ENCODE data around the gene IL3. TPM values are rescaled to one million over a fixed set of nuclear protein-coding genes. Genes with fewer than 3 reads are reported as not detected.

IL3 gene
- total and polyA plus RNA-seq, 9 of the 15 experiments (the other 6 are each of a cell fraction or from before 2014, with no cell fraction given) = not detected

GRCh38 chr5:132098151-132098594 lies 37.7 kb downstream of the IL3 start (continued):
- TF ChIP-seq ZBTB11 (CRISPR knock-in tag; IDR thresholded peaks at IDR 0.05) (peak in 1 of 3 experiments; percentile 85; a peak in 2 of 6 replicates), EP400 (IDR thresholded peaks at IDR 0.05) (peak; percentile 61; the same call in 1 of the 2 replicates), PBX2 (CRISPR knock-in tag; IDR thresholded peaks at IDR 0.05; ENCODE audit: low read depth) (peak; percentile 93), PBX2 (tag; conservative IDR thresholded peaks at IDR 0.05; ENCODE audit: low read depth) (peak; percentile 100), MEF2A (IDR thresholded peaks at IDR 0.05; ENCODE audit: control insufficient read depth, low read depth, low read length) (peak; percentile 63; the same call in 1 of the 2 replicates), MEF2D (tag; conservative IDR thresholded peaks at IDR 0.05; ENCODE audit: low read depth) (peak; percentile 83), EP300 (IDR thresholded peaks at IDR 0.05; ENCODE audit: low read length) (peak; percentile 99), ATF3 (IDR thresholded peaks at IDR 0.05) (peak; percentile 73), ATF3 (CRISPR knock-in tag; conservative IDR thresholded peaks at IDR 0.05) (no peak; the same call in 1 of the 2 replicates), ZNF384 (IDR thresholded peaks at IDR 0.05; ENCODE audit: low read depth, low read length) (0 out of 2 replicates have a peak, but pooled peaks have one; percentile 29), NCOA2 (IDR thresholded peaks at IDR 0.05; ENCODE audit: partially characterized antibody in 2 of 2) (peak; percentile 75 to 89), RNF2 (IDR thresholded peaks at IDR 0.05) (peak; percentile 95), ARID3A (IDR thresholded peaks at IDR 0.05; ENCODE audit: borderline replicate concordance, low read depth, low read length) (peak; percentile 82; the same call in 1 of the 2 replicates), PTRF (tag; IDR thresholded peaks at IDR 0.05) (peak; percentile 74; the same call in 1 of the 2 replicates), ZEB2 (IDR thresholded peaks at IDR 0.05) (peak; percentile 98), NR4A1 (CRISPR knock-in tag; IDR thresholded peaks at IDR 0.05) (no peak), NR4A1 (tag; IDR thresholded peaks at IDR 0.05) (peak; percentile 93), RUNX1 (IDR thresholded peaks at IDR 0.05; ENCODE audit: low read depth) (peak; percentile 95), HDGF (IDR thresholded peaks at IDR 0.05) (no peak), ARNT (IDR thresholded peaks at IDR 0.05) (peak; percentile 91 to 95), MTA2 (IDR thresholded peaks at IDR 0.05; ENCODE audit: low read depth) (peak; percentile 98), DMBX1 (CRISPR knock-in tag; IDR thresholded peaks at IDR 0.05; ENCODE audit: borderline replicate concordance) (peak; percentile 96)

Measured in K562 (cell line).